Vagina (tissue), 2 donors: Measurements from ENCODE around the gene GRIN2A. TPM values are rescaled to one million over a fixed set of nuclear protein-coding genes. Genes with fewer than 3 reads are reported as not detected.

Experiments
- DNase-seq, 2 donors: peaks; one replicate each; pipeline ENCODE4 v3.0.0-alpha.2; 2017; ENCODE audit errors: extremely low spot score in 2 of 2
- H3K27ac ChIP-seq: fragments of 200-600 bp; sonication (generic); one replicate; pipeline ENCODE4 v1.5.1; 2019
- H3K27me3 ChIP-seq: fragments of 200-600 bp; sonication (generic); one replicate; pipeline ENCODE4 v1.5.1; 2019
- H3K36me3 ChIP-seq, 2 donors: fragments of 200-600 bp; sonication (generic); one replicate each; pipeline ENCODE4 v1.5.1; 2017 to 2019
- H3K4me1 ChIP-seq: fragments of 200-600 bp; sonication (generic); one replicate; pipeline ENCODE4 v1.5.1; 2019
- H3K4me3 ChIP-seq, 2 donors: fragments of 200-600 bp; sonication (generic); 1 replicate in 1 of 2; 2 replicates in 1 of 2; pipeline ENCODE4 v1.5.1; 2016 to 2019
- H3K9me3 ChIP-seq: fragments of 200-600 bp; sonication (generic); one replicate; pipeline ENCODE4 v1.5.1; 2019
- CTCF ChIP-seq, 3 experiments: fragments of 450-650 bp in 2 of 3; fragments of 200-600 bp in 1 of 3; sonication (generic) in 1 of 3; IDR thresholded peaks; one replicate each; pipeline ENCODE4 v1.5.1; 2017 to 2019; ENCODE audit warnings: antibody characterized with exemption in 3 of 3, mild to moderate bottlenecking in 2 of 3, moderate library complexity in 2 of 3
- POLR2A ChIP-seq, 2 donors: fragments of 450-650 bp; IDR thresholded peaks; one replicate each; pipeline ENCODE4 v1.6.1; 2017; ENCODE audit warnings: antibody characterized with exemption in 2 of 2, mild to moderate bottlenecking in 2 of 2, moderate library complexity in 2 of 2
- POLR2AphosphoS5 ChIP-seq, 2 donors: sonication (generic); formaldehyde crosslinking; IDR thresholded peaks; one replicate each; pipeline ENCODE4 v1.9.0; 2017; ENCODE audit warnings: antibody characterized with exemption in 2 of 2, mild to moderate bottlenecking in 2 of 2, low read depth in 1 of 2; ENCODE audit not compliant: insufficient read depth in 1 of 2
- intact Hi-C: fragments of 100-400 bp; cut with DNase I; formaldehyde crosslinking; loops from one replicate; pipeline ENCODE4 v1.15.1; 2023
- total RNA-seq: library from RNA; depleted of rRNA; stranded (reverse); fragments of >200 nt; gene quantifications from one replicate; pipeline ENCODE4 v1.2.3, GENCODE V29; 2016

Gene GRIN2A
- total RNA-seq, 1 donor from 2014 or later: 1.5 TPM

GRCh38 chr16:9869776-9870175, 312.5 kb downstream of the GRIN2A start:
- Histone ChIP-seq H3K4me1 (no peaks in the 10 kb centered on the region), H3K36me3 (no peaks in the 10 kb centered on the region), H3K4me3 (no peak overlapping the region), H3K27me3 (no peaks in the 10 kb centered on the region), H3K9me3 (no peaks in the 10 kb centered on the region), H3K27ac (no peak overlapping the region)
- intact Hi-C loops: no loop called here
- no peak for DNase-seq
- TF ChIP-seq CTCF (IDR thresholded peaks at IDR 0.05) (no peak), POLR2A (IDR thresholded peaks at IDR 0.05) (no peak), POLR2AphosphoS5 (IDR thresholded peaks at IDR 0.05; ENCODE audit: insufficient read depth in 1 of 2, low read depth in 1 of 2) (no peak)

GRCh38 chr16:9868606-9869149, 313.6 kb downstream of the GRIN2A start:
- no peak overlapping the region for H3K4me3 ChIP-seq
- TF ChIP-seq CTCF (IDR thresholded peaks at IDR 0.05): no peak
- TF ChIP-seq POLR2AphosphoS5 (IDR thresholded peaks at IDR 0.05; ENCODE audit: insufficient read depth in 1 of 2, low read depth in 1 of 2): no peak
- no peak for TF ChIP-seq POLR2A (IDR thresholded peaks at IDR 0.05)
- no peak for DNase-seq
- no peak overlapping the region for H3K27ac ChIP-seq
- no peaks in the 10 kb centered on the region for H3K9me3 ChIP-seq
- H3K36me3 ChIP-seq: no peaks in the 10 kb centered on the region
- H3K4me1 ChIP-seq: no peaks in the 10 kb centered on the region
- H3K27me3 ChIP-seq: no peaks in the 10 kb centered on the region
- intact Hi-C loops: no loop called here

GRCh38 chr16:9867176-9867575, 315.1 kb downstream of the GRIN2A start:
- intact Hi-C loops: no loop called here
- no peaks in the 10 kb centered on the region for H3K27me3 ChIP-seq
- no peak overlapping the region for H3K27ac ChIP-seq

GRCh38 chr16:9864461-9864860, 317.8 kb downstream of the GRIN2A start:
- intact Hi-C loops: no loop called here

More at GRCh38 chr16:9867176-9867575, 315.1 kb downstream of the GRIN2A start:
- no peaks in the 10 kb centered on the region for H3K4me1 ChIP-seq
- TF ChIP-seq POLR2AphosphoS5 (IDR thresholded peaks at IDR 0.05; ENCODE audit: insufficient read depth in 1 of 2, low read depth in 1 of 2) (no peak), CTCF (IDR thresholded peaks at IDR 0.05) (no peak), POLR2A (IDR thresholded peaks at IDR 0.05) (no peak)
- H3K9me3 ChIP-seq: no peaks in the 10 kb centered on the region
- no peaks in the 10 kb centered on the region for H3K36me3 ChIP-seq
- no peak overlapping the region for H3K4me3 ChIP-seq
- no peak for DNase-seq

More at GRCh38 chr16:9864461-9864860, 317.8 kb downstream of the GRIN2A start:
- no peaks in the 10 kb centered on the region for H3K4me1 ChIP-seq
- TF ChIP-seq POLR2AphosphoS5 (IDR thresholded peaks at IDR 0.05; ENCODE audit: insufficient read depth in 1 of 2, low read depth in 1 of 2): no peak
- TF ChIP-seq POLR2A (IDR thresholded peaks at IDR 0.05): no peak
- TF ChIP-seq CTCF (IDR thresholded peaks at IDR 0.05): no peak
- no peak for DNase-seq
- H3K9me3 ChIP-seq: no peaks in the 10 kb centered on the region
- no peaks in the 10 kb centered on the region for H3K27me3 ChIP-seq
- H3K27ac ChIP-seq: no peak overlapping the region
- H3K36me3 ChIP-seq: no peaks in the 10 kb centered on the region
- no peak overlapping the region for H3K4me3 ChIP-seq
